Measurements from ENCODE around the gene RING1.

GRCh38 chr6:33201147-33201545 is 7.2 kb upstream of the RING1 start:
- no peak for TF ChIP-seq CTCF (conservative IDR thresholded peaks at IDR 0.05 in 1 of 2, IDR thresholded peaks at IDR 0.05 in 1 of 2; ENCODE audit: extremely low read depth in 1 of 2, insufficient read depth in 1 of 2, low read depth in 1 of 2, low read length in 2 of 2)
- TF ChIP-seq EZH2 (IDR thresholded peaks at IDR 0.05; ENCODE audit: borderline replicate concordance, low read length) = no peak
